Panc1 (cell line): ENCODE data around the gene CGB2. TPM values are rescaled to one million over a fixed set of nuclear protein-coding genes. Genes with fewer than 3 reads are reported as not detected.
"Not testable (repeated sequence)": the region's sequence is repeated elsewhere in the genome, so short reads cannot be mapped to it uniquely, and the experiment has no call there.

ENCODE experiments used
- ATAC-seq: fragments of 200-7000 bp; cut with Tn5 transposase; 2 replicates; pipeline ENCODE4 v1.9.1; 2020; ENCODE audit warnings: mild to moderate bottlenecking, moderate library complexity
- BruUV-seq: library from RNA; stranded (reverse); fragments of 400-500 nt; replicated peaks from 2 replicates; lab custom pipeline; 2021; lab: Mats Ljungman, UMichigan
- CTCF ChIA-PET: fragments of 300-600 bp; sonication (Branson Sonifier 250); formaldehyde crosslinking; loops from one replicate; lab custom pipeline; 2022; ENCODE audit warnings: antibody characterized with exemption; lab: Charles Lee
- POLR2A ChIA-PET: fragments of 300-600 bp; sonication (Branson Sonifier 250); formaldehyde crosslinking; loops from one replicate; lab custom pipeline; 2022; ENCODE audit warnings: antibody characterized with exemption; lab: Charles Lee
- DNase-seq: peaks from one replicate; pipeline ENCODE4 v3.0.0-alpha.2; 2010; ENCODE audit warnings: low read depth, low spot score
- H3K27ac ChIP-seq: 2 replicates; pipeline ENCODE4 v1.5.1; 2011; ENCODE audit warnings: mild to moderate bottlenecking, low read length, inconsistent platforms
- H3K27me3 ChIP-seq: fragments of 200-500 bp; sonication (Bioruptor generic); 2 replicates; pipeline ENCODE4 v1.6.0; 2014; ENCODE audit warnings: low read length, inconsistent platforms; ENCODE audit not compliant: control insufficient read depth, insufficient read depth
- H3K36me3 ChIP-seq: fragments of 200-500 bp; sonication (Bioruptor generic); 2 replicates; pipeline ENCODE4 v1.5.1; 2014; ENCODE audit warnings: inconsistent platforms, mild to moderate bottlenecking, low read length, moderate library complexity; ENCODE audit not compliant: control insufficient read depth, insufficient read depth
- H3K4me1 ChIP-seq: 2 replicates; pipeline ENCODE4 v1.5.1; 2011; ENCODE audit warnings: inconsistent platforms, mild to moderate bottlenecking, low read length, moderate library complexity; ENCODE audit not compliant: control insufficient read depth, insufficient read depth
- H3K4me3 ChIP-seq, 2 experiments: 2 replicates each; pipeline ENCODE4 v1.5.1; 2011 to 2012; ENCODE audit warnings: low read depth in 2 of 2, low read length in 2 of 2, mild to moderate bottlenecking in 2 of 2, inconsistent platforms in 1 of 2, moderate library complexity in 1 of 2
- H3K9me3 ChIP-seq: fragments of 200-500 bp; sonication (Bioruptor generic); 2 replicates; pipeline ENCODE4 v1.5.1; 2014; ENCODE audit warnings: low read depth, mild to moderate bottlenecking, inconsistent platforms, low read length, moderate library complexity; ENCODE audit not compliant: control insufficient read depth, insufficient read depth
- CTCF ChIP-seq: fragments of 450-650 bp; IDR thresholded peaks from 2 replicates; pipeline ENCODE4 v1.5.1; 2017; ENCODE audit warnings: mild to moderate bottlenecking
- POLR2AphosphoS5 ChIP-seq: IDR thresholded peaks from 2 replicates; pipeline ENCODE4 v1.6.1; 2012; ENCODE audit warnings: mild to moderate bottlenecking, low read depth, low read length, moderate library complexity
- TCF7L2 ChIP-seq: IDR thresholded peaks from 2 replicates; pipeline ENCODE4 v1.6.1; 2011; ENCODE audit warnings: mild to moderate bottlenecking, low read depth, low read length, inconsistent platforms
- in situ Hi-C: cut with HindIII; loops from 2 replicates; pipeline ENCODE4 v1.10.0; 2016; ENCODE audit warnings: low sequenced_read_pairs, low pct_unique_long_range_greater_than_20kb
- intact Hi-C: fragments of 100-400 bp; cut with micrococcal nuclease; formaldehyde crosslinking; loops from one replicate; pipeline ENCODE4 v1.10.0; 2022; ENCODE audit not compliant: unreplicated experiment
- total RNA-seq: library from RNA; stranded (reverse); gene quantifications from one replicate; pipeline ENCODE4 v1.2.1, GENCODE V29; 2021; ENCODE audit not compliant: unreplicated experiment

The CGB2 gene
- total RNA-seq, 1 experiment from 2014 or later = not detected

- BruUV-seq, H3K9me3 ChIP-seq, in situ Hi-C loops, intact Hi-C loops, CTCF ChIA-PET, H3K4me1 ChIP-seq, H3K27ac ChIP-seq, DNase-seq, H3K27me3 ChIP-seq, POLR2A ChIA-PET, H3K36me3 ChIP-seq, H3K4me3 ChIP-seq: not testable (repeated sequence)
- peak; percentile 83; the same call in 1 of the 2 replicates for ATAC-seq
Measured at GRCh38 chr19:49050376-49051033, 18.8 kb downstream of the CGB2 start.

- H3K27me3 ChIP-seq = no peaks in the 10 kb centered on the region
- intact Hi-C loops = no loop called here
- H3K27ac ChIP-seq = peak overlapping the region; percentile 29; the same call in 1 of the 2 replicates
- no peaks in the 10 kb centered on the region for H3K36me3 ChIP-seq
- ATAC-seq = peak; percentile 92
- peak overlapping the region; percentile 49 to 64 for H3K4me3 ChIP-seq
- H3K9me3 ChIP-seq = no peaks in the 10 kb centered on the region
- ChIA-PET CTCF (interaction anchor here (0.5 kb wide), 1 partner anchor 61 kb away, joined by 7 read pairs; no protein-coding TSS in a partner anchor), POLR2A (interaction anchor here (0.6 kb wide), 1 partner anchor 37 kb away, joined by 4 read pairs; no protein-coding TSS in a partner anchor)
- no peak for TF ChIP-seq POLR2AphosphoS5
- TF ChIP-seq CTCF = no peak; the same call in 1 of the 2 replicates
- TF ChIP-seq TCF7L2 = no peak
- BruUV-seq = no TSS peak
- in situ Hi-C loops = no loop called here
- H3K4me1 ChIP-seq = no peaks in the 10 kb centered on the region
- no peak for DNase-seq
Measured at GRCh38 chr19:49056101-49056901, 24.6 kb downstream of the CGB2 start.

- ChIA-PET POLR2A (interaction anchor here (0.6 kb wide), 1 partner anchor 38 kb away, joined by 4 read pairs; no protein-coding TSS in a partner anchor), CTCF (interaction anchor here (1.0 kb wide), 1 partner anchor 59 kb away, joined by 3 read pairs; no protein-coding TSS in a partner anchor)
- Histone ChIP-seq H3K27ac (peak overlapping the region; percentile 51), H3K4me3 (peak overlapping the region; percentile 49 to 64)
- peak; percentile 57 for ATAC-seq
- H3K4me1 ChIP-seq, BruUV-seq, intact Hi-C loops, H3K36me3 ChIP-seq, in situ Hi-C loops, DNase-seq, H3K27me3 ChIP-seq, H3K9me3 ChIP-seq: not testable (repeated sequence)
Measured at GRCh38 chr19:49056902-49057596, 25.4 kb downstream of the CGB2 start.
